ENCODE data around the gene PDRG1. TPM values are rescaled to one million over a fixed set of nuclear protein-coding genes. Genes with fewer than 3 reads are reported as not detected.
"Not testable (repeated sequence)": the region's sequence is repeated elsewhere in the genome, so short reads cannot be mapped to it uniquely, and the experiment has no call there.

Gene PDRG1
- total RNA-seq, 1 experiment from 2014 or later = 24.3 TPM

DNA sequence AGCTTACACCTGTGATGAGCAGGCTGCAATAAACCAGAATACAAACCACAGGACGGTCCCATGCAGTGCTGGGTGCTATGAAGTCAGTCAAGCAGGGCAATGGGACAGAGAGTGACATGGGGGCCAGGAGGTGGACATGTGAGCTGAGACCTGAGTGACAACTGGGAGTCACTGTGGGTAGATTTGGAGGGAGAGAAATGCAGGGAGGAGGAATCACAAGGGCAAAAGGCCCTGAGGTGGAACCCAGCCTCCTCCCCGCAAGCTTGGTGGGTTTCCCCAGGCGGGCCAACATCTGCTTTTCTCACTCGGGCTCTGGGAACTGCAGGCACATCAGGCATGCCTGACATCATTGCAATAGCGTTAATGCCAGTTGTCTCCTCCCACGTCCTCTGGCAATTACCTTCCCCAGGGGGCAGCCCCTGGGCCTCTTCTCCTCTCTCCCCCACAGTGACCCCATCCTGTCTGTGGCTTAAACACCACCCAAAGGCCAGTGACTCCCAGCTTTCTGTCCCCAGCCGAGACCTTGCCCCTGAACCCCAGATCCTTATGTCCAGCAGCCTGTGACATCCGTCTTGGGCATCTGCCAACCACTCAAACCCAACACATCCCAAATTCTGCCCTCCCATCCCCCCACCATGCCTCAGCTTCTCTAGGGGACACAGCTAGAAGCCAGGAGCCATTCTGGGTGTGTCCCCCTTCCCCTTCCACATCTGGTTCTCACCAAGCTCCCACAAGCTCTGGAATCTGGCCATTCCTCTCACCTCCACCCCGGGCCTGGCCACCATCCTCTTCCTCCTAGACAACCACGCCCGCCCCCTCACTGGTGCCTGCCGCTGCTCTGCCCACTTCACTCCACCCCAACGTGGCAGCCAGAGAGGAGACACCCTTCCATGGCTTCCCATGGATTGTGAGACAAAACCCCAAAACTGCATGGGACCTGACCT, 28.2 kb downstream of the PDRG1 start:
- BruUV-seq (replicated peaks) = no TSS peak
- H3K4me3 ChIP-seq (ENCODE audit: low read depth, low read length, poor library complexity, severe bottlenecking) = no peak overlapping the region
- no peaks in the 10 kb centered on the region for H3K4me1 ChIP-seq (ENCODE audit: insufficient read depth, low read length, poor library complexity, severe bottlenecking)
- H3K27ac ChIP-seq (ENCODE audit: low read depth, low read length, poor library complexity, severe bottlenecking) = no peak overlapping the region
- ChIA-PET POLR2A (ENCODE audit: low non-redundant PET) (no interaction called here), CTCF (no interaction called here)
- H3K36me3 ChIP-seq (ENCODE audit: insufficient read depth, low read length, poor library complexity, severe bottlenecking) = no peaks in the 10 kb centered on the region
- intact Hi-C loops (cut with micrococcal nuclease; ENCODE audit: unreplicated experiment) = no loop called here
- H3K27me3 ChIP-seq (replicated peaks; ENCODE audit: insufficient read depth, low read depth, low read length, poor library complexity) = peaks cover 7% of the 10 kb centered on the region
- peak; percentile 35 for DNase-seq (ENCODE audit: low spot score)
- TF ChIP-seq EZH2 (IDR thresholded peaks at IDR 0.05; ENCODE audit: borderline replicate concordance, low read depth, low read length, poor library complexity, severe bottlenecking) = no peak
- TF ChIP-seq, protein P1, sequence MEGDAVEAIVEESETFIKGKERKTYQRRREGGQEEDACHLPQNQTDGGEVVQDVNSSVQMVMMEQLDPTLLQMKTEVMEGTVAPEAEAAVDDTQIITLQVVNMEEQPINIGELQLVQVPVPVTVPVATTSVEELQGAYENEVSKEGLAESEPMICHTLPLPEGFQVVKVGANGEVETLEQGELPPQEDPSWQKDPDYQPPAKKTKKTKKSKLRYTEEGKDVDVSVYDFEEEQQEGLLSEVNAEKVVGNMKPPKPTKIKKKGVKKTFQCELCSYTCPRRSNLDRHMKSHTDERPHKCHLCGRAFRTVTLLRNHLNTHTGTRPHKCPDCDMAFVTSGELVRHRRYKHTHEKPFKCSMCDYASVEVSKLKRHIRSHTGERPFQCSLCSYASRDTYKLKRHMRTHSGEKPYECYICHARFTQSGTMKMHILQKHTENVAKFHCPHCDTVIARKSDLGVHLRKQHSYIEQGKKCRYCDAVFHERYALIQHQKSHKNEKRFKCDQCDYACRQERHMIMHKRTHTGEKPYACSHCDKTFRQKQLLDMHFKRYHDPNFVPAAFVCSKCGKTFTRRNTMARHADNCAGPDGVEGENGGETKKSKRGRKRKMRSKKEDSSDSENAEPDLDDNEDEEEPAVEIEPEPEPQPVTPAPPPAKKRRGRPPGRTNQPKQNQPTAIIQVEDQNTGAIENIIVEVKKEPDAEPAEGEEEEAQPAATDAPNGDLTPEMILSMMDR (conservative IDR thresholded peaks at IDR 0.05; ENCODE audit: low read depth, low read length) = no peak
- no peaks in the 10 kb centered on the region for H3K9me3 ChIP-seq (ENCODE audit: low read depth, low read length, poor library complexity, severe bottlenecking)

DNA sequence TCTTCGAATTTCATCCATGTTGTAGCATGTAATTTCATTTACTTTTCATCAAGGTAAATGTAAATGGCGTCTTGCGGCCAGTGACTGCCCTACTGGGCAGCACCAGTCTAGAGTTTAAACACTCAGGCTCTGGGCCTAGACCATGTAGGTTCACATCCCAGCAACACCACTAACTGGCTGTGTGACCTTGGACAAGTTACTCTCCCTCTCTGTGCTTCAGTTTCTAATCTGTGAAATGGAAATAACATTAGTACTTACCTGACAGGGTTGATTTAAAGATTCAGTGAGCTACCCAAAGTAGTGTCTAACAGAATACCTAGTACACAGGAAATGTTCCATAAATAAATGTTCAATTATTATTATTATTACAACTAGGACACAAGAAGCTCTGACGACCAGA, 29.3 kb downstream of the PDRG1 start:
- TF ChIP-seq, protein P1 (conservative IDR thresholded peaks at IDR 0.05; ENCODE audit: low read depth, low read length) = no peak
- no peak for TF ChIP-seq EZH2 (IDR thresholded peaks at IDR 0.05; ENCODE audit: borderline replicate concordance, low read depth, low read length, poor library complexity, severe bottlenecking)
- no TSS peak for BruUV-seq (replicated peaks)
- ChIA-PET POLR2A (ENCODE audit: low non-redundant PET) (interaction anchor here (0.7 kb wide), 2 partner anchors 28 to 119 kb away, joined by 3 to 5 read pairs; no protein-coding TSS in a partner anchor), CTCF (no interaction called here)
- DNase-seq (ENCODE audit: low spot score) = no peak
- Histone ChIP-seq H3K36me3 (ENCODE audit: insufficient read depth, low read length, poor library complexity, severe bottlenecking) (no peaks in the 10 kb centered on the region), H3K27me3 (replicated peaks; ENCODE audit: insufficient read depth, low read depth, low read length, poor library complexity) (peaks cover under 1% of the 10 kb centered on the region), H3K9me3 (ENCODE audit: low read depth, low read length, poor library complexity, severe bottlenecking) (no peaks in the 10 kb centered on the region), H3K4me3 (ENCODE audit: low read depth, low read length, poor library complexity, severe bottlenecking) (no peak overlapping the region), H3K27ac (ENCODE audit: low read depth, low read length, poor library complexity, severe bottlenecking) (no peak overlapping the region), H3K4me1 (ENCODE audit: insufficient read depth, low read length, poor library complexity, severe bottlenecking) (no peaks in the 10 kb centered on the region)
- intact Hi-C loops (cut with micrococcal nuclease; ENCODE audit: unreplicated experiment) = no loop called here

DNA sequence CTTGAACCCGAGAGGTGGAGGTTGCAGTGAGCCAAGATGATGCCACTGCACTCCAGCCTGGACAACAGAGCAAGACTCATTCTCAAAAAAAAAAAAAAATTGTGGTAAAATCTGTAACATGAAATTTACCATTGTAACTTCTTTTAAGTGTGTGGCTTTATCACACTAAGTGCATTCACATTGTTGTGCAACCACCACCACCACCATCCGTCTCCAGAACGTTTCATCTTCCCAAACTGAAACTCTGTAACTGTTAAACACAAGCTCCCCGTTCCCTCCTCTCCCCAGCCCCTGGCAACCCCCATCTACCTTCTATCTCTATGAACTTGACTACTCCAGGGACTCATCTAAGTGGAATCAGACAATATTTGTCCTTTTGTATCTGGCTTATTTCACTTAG, 29.7 kb downstream of the PDRG1 start:
- Histone ChIP-seq H3K27ac (ENCODE audit: low read depth, low read length, poor library complexity, severe bottlenecking) (no peak overlapping the region), H3K27me3 (replicated peaks; ENCODE audit: insufficient read depth, low read depth, low read length, poor library complexity) (no peaks in the 10 kb centered on the region), H3K36me3 (ENCODE audit: insufficient read depth, low read length, poor library complexity, severe bottlenecking) (no peaks in the 10 kb centered on the region), H3K9me3 (ENCODE audit: low read depth, low read length, poor library complexity, severe bottlenecking) (no peaks in the 10 kb centered on the region), H3K4me1 (ENCODE audit: insufficient read depth, low read length, poor library complexity, severe bottlenecking) (no peaks in the 10 kb centered on the region), H3K4me3 (ENCODE audit: low read depth, low read length, poor library complexity, severe bottlenecking) (no peak overlapping the region)
- no peak for DNase-seq (ENCODE audit: low spot score)
- no TSS peak for BruUV-seq (replicated peaks)
- intact Hi-C loops (cut with micrococcal nuclease; ENCODE audit: unreplicated experiment) = no loop called here
- CTCF ChIA-PET = interaction anchor here (0.7 kb wide), 1 partner anchor 746 kb away, joined by 5 read pairs; no protein-coding TSS in a partner anchor
- TF ChIP-seq EZH2 (IDR thresholded peaks at IDR 0.05; ENCODE audit: borderline replicate concordance, low read depth, low read length, poor library complexity, severe bottlenecking) = no peak
- TF ChIP-seq, protein P1 (conservative IDR thresholded peaks at IDR 0.05; ENCODE audit: low read depth, low read length) = no peak
- POLR2A ChIA-PET (ENCODE audit: low non-redundant PET) = interaction anchor here (0.7 kb wide), 2 partner anchors 28 to 120 kb away, joined by 3 to 5 read pairs; no protein-coding TSS in a partner anchor

DNA sequence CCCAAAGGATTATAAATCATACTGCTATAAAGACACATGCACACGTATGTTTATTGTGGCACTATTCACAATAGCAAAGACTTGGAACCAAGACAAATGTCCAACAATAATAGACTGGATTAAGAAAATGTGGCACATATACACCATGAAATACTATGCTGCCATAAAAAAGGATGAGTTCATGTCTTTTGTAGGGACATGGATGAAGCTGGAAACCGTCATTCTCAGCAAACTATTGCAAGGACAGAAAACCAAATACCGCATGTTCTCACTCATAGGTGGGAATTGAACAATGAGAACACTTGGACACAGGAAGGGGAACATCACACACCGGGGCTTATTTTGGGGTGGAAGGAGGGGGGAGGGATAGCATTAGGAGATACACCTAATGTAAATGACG, 30.4 kb downstream of the PDRG1 start:
- H3K4me3 ChIP-seq (ENCODE audit: low read depth, low read length, poor library complexity, severe bottlenecking); H3K36me3 ChIP-seq (ENCODE audit: insufficient read depth, low read length, poor library complexity, severe bottlenecking); BruUV-seq (replicated peaks); DNase-seq (ENCODE audit: low spot score); POLR2A ChIA-PET (ENCODE audit: low non-redundant PET); H3K27ac ChIP-seq (ENCODE audit: low read depth, low read length, poor library complexity, severe bottlenecking); intact Hi-C loops (cut with micrococcal nuclease; ENCODE audit: unreplicated experiment); H3K27me3 ChIP-seq (replicated peaks; ENCODE audit: insufficient read depth, low read depth, low read length, poor library complexity); H3K9me3 ChIP-seq (ENCODE audit: low read depth, low read length, poor library complexity, severe bottlenecking); H3K4me1 ChIP-seq (ENCODE audit: insufficient read depth, low read length, poor library complexity, severe bottlenecking): not testable (repeated sequence)
- CTCF ChIA-PET = interaction anchor here (0.7 kb wide), 1 partner anchor 747 kb away, joined by 5 read pairs; no protein-coding TSS in a partner anchor

Data from A673 (cell line).